HEK293 (cell line): ENCODE measurements around the gene RTP5.

Source experiments
- TCF7L2 ChIP-seq: IDR thresholded peaks from 2 replicates; pipeline ENCODE4 v1.6.1; 2011; ENCODE audit warnings: low read depth, mild to moderate bottlenecking, inconsistent platforms, low read length, moderate library complexity, borderline replicate concordance
- TSHZ1 ChIP-seq: fragments of 450-650 bp; formaldehyde crosslinking; IDR thresholded peaks from 2 replicates; pipeline ENCODE4 v1.5.1; 2016; ENCODE audit warnings: missing biosample characterization, missing genetic modification characterization, borderline replicate concordance
- ZBTB7A ChIP-seq: fragments of 450-650 bp; formaldehyde crosslinking; IDR thresholded peaks from 2 replicates; pipeline ENCODE4 v1.5.1; 2016; ENCODE audit warnings: low read depth, missing biosample characterization, missing genetic modification characterization
- ZFP41 ChIP-seq: fragments of 450-650 bp; formaldehyde crosslinking; IDR thresholded peaks from 2 replicates; pipeline ENCODE4 v1.5.1; 2016; ENCODE audit warnings: missing biosample characterization, missing genetic modification characterization, borderline replicate concordance
- ZNF274 ChIP-seq, 2 experiments: fragments of 200-500 bp in 1 of 2; fragments of 450-650 bp in 1 of 2; sonication (Bioruptor generic) in 1 of 2; formaldehyde crosslinking in 1 of 2; IDR thresholded peaks; 2 replicates each; pipeline versions ENCODE4 v1.5.1 to v1.6.1; 2014 to 2016; ENCODE audit warnings: borderline replicate concordance in 1 of 2, inconsistent platforms in 1 of 2, low read length in 1 of 2, missing biosample characterization in 1 of 2, missing genetic modification characterization in 1 of 2
- ZNF292 ChIP-seq: fragments of 450-650 bp; formaldehyde crosslinking; IDR thresholded peaks from 2 replicates; pipeline ENCODE4 v1.5.1; 2016; ENCODE audit warnings: low read depth, missing biosample characterization, missing genetic modification characterization, borderline replicate concordance
- ZNF510 ChIP-seq: fragments of 450-650 bp; formaldehyde crosslinking; IDR thresholded peaks from 2 replicates; pipeline ENCODE4 v1.5.1; 2018; ENCODE audit warnings: mild to moderate bottlenecking, missing genetic modification characterization, missing biosample characterization; ENCODE audit not compliant: insufficient replicate concordance
- ZNF645 ChIP-seq: fragments of 450-650 bp; formaldehyde crosslinking; IDR thresholded peaks from 2 replicates; pipeline ENCODE4; 2016; ENCODE audit warnings: missing biosample characterization, missing genetic modification characterization
- ZNF660 ChIP-seq: fragments of 450-650 bp; IDR thresholded peaks from 2 replicates; pipeline ENCODE4 v1.5.1; 2018; ENCODE audit warnings: missing biosample characterization, mild to moderate bottlenecking, missing genetic modification characterization
- TF ChIP-seq, protein P1 (sequence below): fragments of 450-650 bp; formaldehyde crosslinking; IDR thresholded peaks from 2 replicates; pipeline ENCODE4 v1.5.1; 2016; ENCODE audit warnings: missing biosample characterization, missing genetic modification characterization

DNA sequence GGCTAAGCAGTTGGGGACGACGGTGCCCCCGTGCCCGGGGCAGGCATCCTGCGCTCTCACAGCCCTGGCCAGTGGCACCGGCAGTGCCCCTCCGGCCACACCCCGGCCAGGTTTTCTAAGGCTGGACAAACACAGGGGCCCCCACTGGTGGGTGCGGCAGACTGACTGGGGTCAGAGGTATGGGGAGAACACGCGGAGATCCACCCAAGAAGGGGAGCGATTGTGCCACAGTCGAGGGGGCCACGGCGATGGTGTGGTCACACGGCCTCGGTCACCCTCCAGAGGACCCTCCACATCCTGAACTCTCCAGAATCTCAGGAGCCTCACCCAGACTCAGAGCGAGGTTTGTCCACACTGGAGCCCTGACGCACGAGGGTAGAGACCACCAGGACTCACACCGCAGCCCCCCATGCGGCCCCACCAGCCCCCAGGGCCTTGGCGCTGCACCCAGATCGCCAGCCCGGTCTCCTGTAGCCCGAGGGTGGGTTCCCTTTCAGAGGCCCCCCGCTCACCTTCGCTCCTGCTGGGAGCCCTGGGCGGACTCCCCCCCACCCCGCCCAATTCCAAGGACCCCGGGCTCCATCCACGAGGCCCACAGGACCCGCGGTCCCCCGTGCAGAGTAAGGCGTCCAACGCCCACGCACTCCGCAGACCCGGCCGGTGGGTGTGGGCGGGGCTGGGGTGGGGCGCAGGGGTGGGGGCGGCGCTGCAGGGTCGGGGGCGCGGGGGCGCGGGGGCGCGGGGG, 26.0 kb upstream of the RTP5 start:
- TF ChIP-seq ZNF274 (IDR thresholded peaks at IDR 0.05; ENCODE audit: low read length) (no peak), ZNF274 (tag by site-specific recombination; IDR thresholded peaks at IDR 0.05; ENCODE audit: borderline replicate concordance) (no peak), TSHZ1 (tag by site-specific recombination) (no peak), ZNF510 (tag by site-specific recombination) (no peak), ZNF660 (tag by site-specific recombination) (no peak), ZFP41 (tag by site-specific recombination) (no peak), ZNF292 (tag by site-specific recombination) (no peak), ZBTB7A (tag by site-specific recombination) (no peak), TCF7L2 (no peak), ZNF645 (tag by site-specific recombination) (no peak)
- TF ChIP-seq, protein P1, sequence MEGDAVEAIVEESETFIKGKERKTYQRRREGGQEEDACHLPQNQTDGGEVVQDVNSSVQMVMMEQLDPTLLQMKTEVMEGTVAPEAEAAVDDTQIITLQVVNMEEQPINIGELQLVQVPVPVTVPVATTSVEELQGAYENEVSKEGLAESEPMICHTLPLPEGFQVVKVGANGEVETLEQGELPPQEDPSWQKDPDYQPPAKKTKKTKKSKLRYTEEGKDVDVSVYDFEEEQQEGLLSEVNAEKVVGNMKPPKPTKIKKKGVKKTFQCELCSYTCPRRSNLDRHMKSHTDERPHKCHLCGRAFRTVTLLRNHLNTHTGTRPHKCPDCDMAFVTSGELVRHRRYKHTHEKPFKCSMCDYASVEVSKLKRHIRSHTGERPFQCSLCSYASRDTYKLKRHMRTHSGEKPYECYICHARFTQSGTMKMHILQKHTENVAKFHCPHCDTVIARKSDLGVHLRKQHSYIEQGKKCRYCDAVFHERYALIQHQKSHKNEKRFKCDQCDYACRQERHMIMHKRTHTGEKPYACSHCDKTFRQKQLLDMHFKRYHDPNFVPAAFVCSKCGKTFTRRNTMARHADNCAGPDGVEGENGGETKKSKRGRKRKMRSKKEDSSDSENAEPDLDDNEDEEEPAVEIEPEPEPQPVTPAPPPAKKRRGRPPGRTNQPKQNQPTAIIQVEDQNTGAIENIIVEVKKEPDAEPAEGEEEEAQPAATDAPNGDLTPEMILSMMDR, result no peak
